SK-N-SH (cell line): ENCODE results near the gene TCN2.

Experiments
- CTCF ChIP-seq: fragments of 200-600 bp; sonication (generic); IDR thresholded peaks from 2 replicates; pipeline ENCODE4 v1.6.1; 2017; ENCODE audit warnings: antibody characterized with exemption, mild to moderate bottlenecking, moderate library complexity
- EP300 ChIP-seq, 2 experiments: IDR thresholded peaks; 2 replicates each; pipeline versions ENCODE4 v1.4.0 to v1.6.1; 2012; ENCODE audit warnings: borderline replicate concordance in 1 of 2, low read depth in 1 of 2, low read length in 1 of 2
- FOXJ3 ChIP-seq: sonication (generic); formaldehyde crosslinking; IDR thresholded peaks from 2 replicates; pipeline ENCODE4 v1.5.1; 2020; ENCODE audit warnings: mild to moderate bottlenecking, missing genetic modification reagents
- NRF1 ChIP-seq: IDR thresholded peaks from 2 replicates; pipeline ENCODE4 v1.6.1; 2012; ENCODE audit warnings: low read depth, mild to moderate bottlenecking, low read length
- POLR2AphosphoS5 ChIP-seq: IDR thresholded peaks from 2 replicates; pipeline ENCODE4 v1.6.1; 2012; ENCODE audit warnings: low read depth, low read length
- RFX5 ChIP-seq: IDR thresholded peaks from 2 replicates; pipeline ENCODE4 v1.6.1; 2012; ENCODE audit warnings: mild to moderate bottlenecking, improper control_type of control experiment, low read length
- SIN3A ChIP-seq: IDR thresholded peaks from 2 replicates; pipeline ENCODE4 v1.6.1; 2012; ENCODE audit warnings: low read depth, mild to moderate bottlenecking, low read length, moderate library complexity, borderline replicate concordance
- TEAD4 ChIP-seq: IDR thresholded peaks from 2 replicates; pipeline ENCODE4 v1.4.0; 2012; ENCODE audit warnings: mild to moderate bottlenecking, borderline replicate concordance; ENCODE audit not compliant: insufficient read depth

GRCh38 chr22:30601464-30601863 is 5.5 kb upstream of the TCN2 start:
- TF ChIP-seq CTCF (no peak), EP300 (IDR thresholded peaks at IDR 0.05; ENCODE audit: borderline replicate concordance in 1 of 2, low read depth in 1 of 2, low read length in 1 of 2) (no peak), RFX5 (no peak), SIN3A (no peak), TEAD4 (no peak), NRF1 (no peak), FOXJ3 (CRISPR knock-in tag) (no peak), POLR2AphosphoS5 (no peak)
